ENCODE results near the gene GAREM1. TPM values are rescaled to one million over a fixed set of nuclear protein-coding genes. Genes with fewer than 3 reads are reported as not detected.

Gene GAREM1
- polyA plus RNA-seq, 1 experiment, result 0.37 TPM

GRCh38 chr18:32328379-32328778 is 142.3 kb downstream of the GAREM1 start:
- TF ChIP-seq CTCF (IDR thresholded peaks at IDR 0.05; ENCODE audit: insufficient read depth, low read depth, low read length), result no peak
- ChIA-PET POLR2A (no interaction called here), CTCF (interaction anchor here (0.9 to 1.0 kb wide), 2 partner anchors 9 to 10 kb away, joined by 3 to 4 read pairs; no protein-coding TSS in a partner anchor)
- no peak for DNase-seq (ENCODE audit: low read depth)
- H3K36me3 ChIP-seq (ENCODE audit: control insufficient read depth, insufficient read depth, low read length), result no peaks in the 10 kb centered on the region
- H3K27me3 ChIP-seq (ENCODE audit: control insufficient read depth, insufficient read depth, low read length), result peaks cover 3% of the 10 kb centered on the region; the same call in 1 of the 2 replicates
- no peak overlapping the region for H3K4me3 ChIP-seq (ENCODE audit: low read depth, low read length)

DNA sequence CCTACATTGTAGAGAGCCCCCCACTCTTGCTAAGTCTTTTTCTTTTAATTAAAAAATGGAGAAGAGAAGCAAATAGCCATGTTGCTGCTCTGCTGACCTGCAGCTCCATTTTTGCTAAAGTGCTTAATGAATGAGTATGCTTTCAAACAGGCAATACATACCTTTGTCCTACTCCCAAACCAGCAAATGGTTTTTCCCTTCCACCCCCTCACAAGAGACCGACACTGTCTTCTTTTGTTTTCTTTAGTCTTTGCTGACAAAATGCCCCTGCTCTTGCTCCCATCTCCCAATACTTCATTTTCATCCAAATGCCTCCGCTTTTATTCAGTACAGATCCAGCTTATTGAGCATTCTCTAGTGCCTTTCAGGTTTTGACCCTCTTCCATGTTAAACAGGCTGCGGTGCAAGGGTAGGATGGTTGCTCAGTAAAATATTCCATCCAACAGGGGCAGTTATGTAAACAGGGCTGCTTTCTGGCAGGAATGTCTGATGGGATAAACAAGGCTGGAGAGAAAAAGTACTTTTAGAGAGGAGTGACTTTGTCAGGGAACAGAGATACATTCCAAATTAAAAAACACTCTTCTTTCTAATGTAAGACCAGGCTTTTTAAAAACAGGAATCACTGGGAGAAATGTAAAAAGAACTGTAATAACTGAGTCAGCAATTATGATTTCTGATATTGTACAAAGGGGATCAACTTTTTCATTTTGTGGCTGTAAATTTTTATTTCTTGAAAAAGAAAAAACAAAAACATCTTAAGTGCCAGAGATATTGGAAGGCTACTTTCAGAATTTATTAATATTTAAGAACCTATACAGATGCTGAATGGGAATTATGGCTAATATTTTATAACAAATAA is 144.0 kb downstream of the GAREM1 start:
- POLR2A ChIA-PET, result no interaction called here
- no peak for TF ChIP-seq CTCF (IDR thresholded peaks at IDR 0.05; ENCODE audit: insufficient read depth, low read depth, low read length)
- CTCF ChIA-PET, result no interaction called here
- Histone ChIP-seq H3K4me3 (ENCODE audit: low read depth, low read length) (no peak overlapping the region), H3K36me3 (ENCODE audit: control insufficient read depth, insufficient read depth, low read length) (no peaks in the 10 kb centered on the region), H3K27me3 (ENCODE audit: control insufficient read depth, insufficient read depth, low read length) (no peaks in the 10 kb centered on the region)
- no peak for DNase-seq (ENCODE audit: low read depth)

GRCh38 chr18:32324181-32324580 is 146.5 kb downstream of the GAREM1 start:
- Histone ChIP-seq H3K36me3 (ENCODE audit: control insufficient read depth, insufficient read depth, low read length) (no peaks in the 10 kb centered on the region), H3K27me3 (ENCODE audit: control insufficient read depth, insufficient read depth, low read length) (no peaks in the 10 kb centered on the region), H3K4me3 (ENCODE audit: low read depth, low read length) (no peak overlapping the region)
- no peak for TF ChIP-seq CTCF (IDR thresholded peaks at IDR 0.05; ENCODE audit: insufficient read depth, low read depth, low read length)
- POLR2A ChIA-PET, result no interaction called here
- CTCF ChIA-PET, result interaction anchor here (0.8 kb wide), 1 partner anchor 140 kb away, joined by 3 read pairs; no protein-coding TSS in a partner anchor
- DNase-seq (ENCODE audit: low read depth), result peak; percentile 9

GRCh38 chr18:32321826-32322225 is 148.9 kb downstream of the GAREM1 start:
- no peak overlapping the region for H3K4me3 ChIP-seq (ENCODE audit: low read depth, low read length)
- H3K36me3 ChIP-seq (ENCODE audit: control insufficient read depth, insufficient read depth, low read length), result no peaks in the 10 kb centered on the region
- ChIA-PET CTCF (no interaction called here), POLR2A (no interaction called here)
- DNase-seq (ENCODE audit: low read depth), result no peak
- TF ChIP-seq CTCF (IDR thresholded peaks at IDR 0.05; ENCODE audit: insufficient read depth, low read depth, low read length), result no peak
- no peaks in the 10 kb centered on the region for H3K27me3 ChIP-seq (ENCODE audit: control insufficient read depth, insufficient read depth, low read length)

GRCh38 chr18:32319084-32319483 is 151.6 kb downstream of the GAREM1 start:
- POLR2A ChIA-PET, result no interaction called here
- CTCF ChIA-PET, result interaction anchor here (1.6 kb wide), 1 partner anchor 10 kb away, joined by 4 read pairs; no protein-coding TSS in a partner anchor
- no peaks in the 10 kb centered on the region for H3K36me3 ChIP-seq (ENCODE audit: control insufficient read depth, insufficient read depth, low read length)
- no peaks in the 10 kb centered on the region for H3K27me3 ChIP-seq (ENCODE audit: control insufficient read depth, insufficient read depth, low read length)
- no peak for TF ChIP-seq CTCF (IDR thresholded peaks at IDR 0.05; ENCODE audit: insufficient read depth, low read depth, low read length)
- no peak overlapping the region for H3K4me3 ChIP-seq (ENCODE audit: low read depth, low read length)
- DNase-seq (ENCODE audit: low read depth), result no peak

Measured in BJ (cell line).